Left colon (tissue), 2 donors: ENCODE data around the gene DPP9. TPM values are rescaled to one million over a fixed set of nuclear protein-coding genes. Genes with fewer than 3 reads are reported as not detected.
"Not testable (repeated sequence)": the region's sequence is repeated elsewhere in the genome, so short reads cannot be mapped to it uniquely, and the experiment has no call there.

Experiments used
- ATAC-seq: fragments of 200-7000 bp; cut with Tn5 transposase; one replicate; pipeline ENCODE4 v1.9.1; 2020; ENCODE audit warnings: mild to moderate bottlenecking, moderate library complexity
- DNase-seq, 2 donors: peaks; one replicate each; pipeline ENCODE4 v3.0.0-alpha.2; 2020
- intact Hi-C, 2 donors: fragments of 100-400 bp; cut with DNase I in 1 of 2; cut with micrococcal nuclease in 1 of 2; formaldehyde crosslinking; loops; one replicate each; pipeline versions ENCODE4 v1.11.2 to v1.14.0; 2022; cut with DNase I, micrococcal nuclease
- total RNA-seq, 2 donors: library from RNA; stranded (reverse); fragmentation: NEBNext Ultra II Directional; extraction: Animal tissue kit (Norgen Biotek cat#: 25700); gene quantifications; one replicate each; pipeline ENCODE4 v1.2.1, GENCODE V29; 2021
- donor health status: DM: no; HTN: no; CAD: no.
- donor health status: DM: yes; HTN: yes; CAD: no.

DPP9 gene
- total RNA-seq, 2 donors from 2014 or later, result 59.9 to 72.8 TPM

GRCh38 chr19:4695224-4695731 lies 28.4 kb downstream of the DPP9 start:
- DNase-seq, result no peak
- intact Hi-C loops, result no loop called here
- no peak for ATAC-seq

- DNase-seq (peak in 1 of 2 donors; percentile 62), ATAC-seq (no peak)
- intact Hi-C loops, result no loop called here
These were observed 29.2 kb downstream of the DPP9 start for GRCh38 chr19:4694211-4694987.

- intact Hi-C loops, result no loop called here
- no peak for DNase-seq
- ATAC-seq, result no peak
These were observed 30.0 kb downstream of the DPP9 start for GRCh38 chr19:4693471-4694121.

- ATAC-seq, result no peak
- intact Hi-C loops, result no loop called here
- no peak for DNase-seq
These were observed 30.6 kb downstream of the DPP9 start for GRCh38 chr19:4693078-4693350.

GRCh38 chr19:4692251-4693077 lies 31.2 kb downstream of the DPP9 start:
- DNase-seq (no peak), ATAC-seq (no peak)
- intact Hi-C loops, result no loop called here

GRCh38 chr19:4691373-4691772 lies 32.3 kb downstream of the DPP9 start:
- intact Hi-C loops, result no loop called here
- ATAC-seq (no peak), DNase-seq (peak in 1 of 2 donors; percentile 35)

- intact Hi-C loops, result no loop called here
- DNase-seq (no peak), ATAC-seq (no peak)
These were observed 33.3 kb downstream of the DPP9 start for GRCh38 chr19:4690361-4690760.

GRCh38 chr19:4689403-4689802 lies 34.2 kb downstream of the DPP9 start:
- DNase-seq, result no peak
- ATAC-seq, result no peak
- intact Hi-C loops, result no loop called here

- peak; percentile 19 for ATAC-seq
- intact Hi-C loops, result no loop called here
- DNase-seq, result no peak
These were observed 35.1 kb downstream of the DPP9 start for GRCh38 chr19:4688587-4688986.

- DNase-seq (no peak), ATAC-seq (no peak)
- intact Hi-C loops, result no loop called here
These were observed 36.2 kb downstream of the DPP9 start for GRCh38 chr19:4687396-4687795.

GRCh38 chr19:4686700-4687099 lies 36.9 kb downstream of the DPP9 start:
- intact Hi-C loops, result no loop called here
- ATAC-seq, result no peak
- DNase-seq, result no peak

GRCh38 chr19:4684312-4685095 lies 39.1 kb downstream of the DPP9 start:
- no peak for DNase-seq
- ATAC-seq, result no peak
- intact Hi-C loops, result no loop called here

- ATAC-seq, result no peak
- intact Hi-C loops, result no loop called here
- DNase-seq, result no peak
These were observed 41.0 kb downstream of the DPP9 start for GRCh38 chr19:4682417-4683200.

GRCh38 chr19:4680021-4680420 lies 43.6 kb downstream of the DPP9 start:
- DNase-seq, ATAC-seq, intact Hi-C loops: not testable (repeated sequence)

GRCh38 chr19:4678881-4679790 lies 44.5 kb downstream of the DPP9 start:
- DNase-seq (peak in 1 of 2 donors; percentile 48), ATAC-seq (peak; percentile 55)
- intact Hi-C loops, result no loop called here

GRCh38 chr19:4676955-4677731 lies 46.5 kb downstream of the DPP9 start:
- intact Hi-C loops, result no loop called here
- DNase-seq (peak; percentile 37 to 44), ATAC-seq (peak; percentile 52)
